Measurements from ENCODE around the gene ZNF277.
"Not testable (repeated sequence)": the region's sequence is repeated elsewhere in the genome, so short reads cannot be mapped to it uniquely, and the experiment has no call there.

Gene ZNF277

GRCh38 chr7:112381311-112382091 lies 175.0 kb downstream of the ZNF277 start:
- H3K4me3 ChIP-seq (ENCODE audit: low read depth, low read length), result no peak overlapping the region
- no peak for DNase-seq (ENCODE audit: low read depth, low spot score)
- POLR2A ChIA-PET, result no interaction called here
- TF ChIP-seq CTCF (IDR thresholded peaks at IDR 0.05; ENCODE audit: insufficient read depth, low read length, missing control alignments), result no peak
- CTCF ChIA-PET, result no interaction called here

GRCh38 chr7:112383671-112384417 lies 177.3 kb downstream of the ZNF277 start:
- CTCF ChIA-PET, result interaction anchor here (0.9 kb wide), 1 partner anchor 19 kb away, joined by 4 read pairs; no protein-coding TSS in a partner anchor
- TF ChIP-seq CTCF (IDR thresholded peaks at IDR 0.05; ENCODE audit: insufficient read depth, low read length, missing control alignments), result no peak
- POLR2A ChIA-PET, result no interaction called here
- DNase-seq (ENCODE audit: low read depth, low spot score), result no peak
- H3K4me3 ChIP-seq (ENCODE audit: low read depth, low read length), result no peak overlapping the region

GRCh38 chr7:112385516-112385915 lies 179.0 kb downstream of the ZNF277 start:
- ChIA-PET CTCF (no interaction called here), POLR2A (no interaction called here)
- H3K4me3 ChIP-seq (ENCODE audit: low read depth, low read length), result no peak overlapping the region
- no peak for TF ChIP-seq CTCF (IDR thresholded peaks at IDR 0.05; ENCODE audit: insufficient read depth, low read length, missing control alignments)
- no peak for DNase-seq (ENCODE audit: low read depth, low spot score)

- ChIA-PET CTCF (no interaction called here), POLR2A (no interaction called here)
- no peak for TF ChIP-seq CTCF (IDR thresholded peaks at IDR 0.05; ENCODE audit: insufficient read depth, low read length, missing control alignments)
- no peak overlapping the region for H3K4me3 ChIP-seq (ENCODE audit: low read depth, low read length)
- DNase-seq (ENCODE audit: low read depth, low spot score), result no peak
Observed at GRCh38 chr7:112386619-112387018, 180.1 kb downstream of the ZNF277 start.

GRCh38 chr7:112390167-112390566 lies 183.7 kb downstream of the ZNF277 start:
- CTCF ChIA-PET, result no interaction called here
- no peak for DNase-seq (ENCODE audit: low read depth, low spot score)
- POLR2A ChIA-PET, result no interaction called here
- H3K4me3 ChIP-seq (ENCODE audit: low read depth, low read length), result no peak overlapping the region
- TF ChIP-seq CTCF (IDR thresholded peaks at IDR 0.05; ENCODE audit: insufficient read depth, low read length, missing control alignments), result no peak

GRCh38 chr7:112391079-112391821 lies 184.8 kb downstream of the ZNF277 start:
- H3K4me3 ChIP-seq (ENCODE audit: low read depth, low read length), result peak overlapping the region; percentile 46
- DNase-seq (ENCODE audit: low read depth, low spot score); POLR2A ChIA-PET: not testable (repeated sequence)
- CTCF ChIA-PET, result interaction anchor here (0.6 kb wide), 1 partner anchor 430 kb away, joined by 3 read pairs; no protein-coding TSS in a partner anchor

GRCh38 chr7:112391841-112392286 lies 185.4 kb downstream of the ZNF277 start:
- peak overlapping the region; percentile 63 for H3K4me3 ChIP-seq (ENCODE audit: low read depth, low read length)
- CTCF ChIA-PET, result interaction anchor here (0.8 to 1.3 kb wide), 3 partner anchors 19 to 185 kb away, joined by 3 to 4 read pairs (median 3); partner anchors contain the start of genes DOCK4 and ZNF277
- DNase-seq (ENCODE audit: low read depth, low spot score); POLR2A ChIA-PET: not testable (repeated sequence)
